Esophagus (tissue), 2 donors: ENCODE data around the gene CSF3. TPM values are rescaled to one million over a fixed set of nuclear protein-coding genes. Genes with fewer than 3 reads are reported as not detected.
A peak's percentile ranks its signal among the peaks of the same experiment; 100 is the strongest.

ENCODE experiments used
- H3K27ac ChIP-seq, 2 donors: one replicate each; pipeline ENCODE4 v1.5.1; 2013; ENCODE audit warnings: low read depth in 2 of 2, mild to moderate bottlenecking in 2 of 2, inconsistent platforms in 1 of 2, low read length in 1 of 2, moderate library complexity in 1 of 2
- H3K27me3 ChIP-seq, 2 donors: one replicate each; pipeline ENCODE4 v1.6.1; 2013; ENCODE audit warnings: low read length in 2 of 2, control low read depth in 1 of 2, mild to moderate bottlenecking in 1 of 2; ENCODE audit not compliant: insufficient read depth in 2 of 2, control insufficient read depth in 1 of 2
- H3K36me3 ChIP-seq, 2 donors: one replicate each; pipeline ENCODE4 v1.6.1; 2013; ENCODE audit warnings: low read length in 1 of 2; ENCODE audit not compliant: control insufficient read depth in 2 of 2, insufficient read depth in 2 of 2
- H3K4me1 ChIP-seq, 2 donors: one replicate each; pipeline ENCODE4 v1.6.1; 2013; ENCODE audit warnings: low read length in 1 of 2; ENCODE audit not compliant: control insufficient read depth in 2 of 2, insufficient read depth in 2 of 2
- H3K4me3 ChIP-seq, 2 donors: one replicate each; pipeline ENCODE4 v1.5.1; 2013; ENCODE audit warnings: low read length in 2 of 2, mild to moderate bottlenecking in 2 of 2, low read depth in 1 of 2, moderate library complexity in 1 of 2
- H3K9me3 ChIP-seq, 2 donors: one replicate each; pipeline ENCODE4 v1.6.1; 2013; ENCODE audit warnings: mild to moderate bottlenecking in 2 of 2, low read depth in 1 of 2, low read length in 1 of 2, moderate library complexity in 1 of 2; ENCODE audit not compliant: control insufficient read depth in 2 of 2, insufficient read depth in 1 of 2
- WGBS, 2 donors: extraction: QIAGEN DNeasy Blood & Tissue Kit; methylation state at CpG; one replicate each; pipeline ENCODE4 v1.1.7; 2013; 5-methylcytosine and 5-hydroxymethylcytosine counted together
- polyA plus RNA-seq, 2 donors: library from polyadenylated mRNA; stranded (reverse); fragments of 200-250 nt; gene quantifications; one replicate each; pipeline ENCODE4 v1.2.3, GENCODE V29; 2013
- donor health status: healthy with polysubstance abuse.
- donor health status: Bipolar disorder and iron deficiency.

Gene CSF3
- polyA plus RNA-seq, 2 donors: 0.26 to 0.29 TPM

GRCh38 chr17:40058186-40058784 lies 43.0 kb downstream of the CSF3 start:
- no peaks in the 10 kb centered on the region for H3K27me3 ChIP-seq
- 33 to 40% methylated on average over 8 of the region's 8 CpGs for WGBS, 2 donors
- H3K4me1 ChIP-seq: peaks cover 0 to 9% of the 10 kb centered on the region in 2 donors

GRCh38 chr17:40058865-40059264 lies 43.6 kb downstream of the CSF3 start:
- Histone ChIP-seq H3K36me3 (no peaks in the 10 kb centered on the region), H3K27ac (peak overlapping the region in 1 of 2 donors; percentile 63), H3K9me3 (peaks cover 0 to 2% of the 10 kb centered on the region in 2 donors), H3K27me3 (no peaks in the 10 kb centered on the region), H3K4me3 (no peak overlapping the region), H3K4me1 (peaks cover 3 to 13% of the 10 kb centered on the region in 2 donors)
- WGBS, 2 donors: 95 to 100% methylated on average over 1 of the region's 1 CpG

More at GRCh38 chr17:40058186-40058784, 43.0 kb downstream of the CSF3 start:
- Histone ChIP-seq H3K9me3 (peaks cover 0 to 2% of the 10 kb centered on the region in 2 donors), H3K27ac (peak overlapping the region; percentile 63 to 75), H3K36me3 (no peaks in the 10 kb centered on the region), H3K4me3 (no peak overlapping the region)

GRCh38 chr17:40059729-40060475 lies 44.7 kb downstream of the CSF3 start:
- Histone ChIP-seq H3K27me3 (no peaks in the 10 kb centered on the region), H3K9me3 (peaks cover 0 to 2% of the 10 kb centered on the region in 2 donors), H3K4me1 (peaks cover 8 to 20% of the 10 kb centered on the region in 2 donors), H3K27ac (no peak overlapping the region), H3K4me3 (no peak overlapping the region), H3K36me3 (no peaks in the 10 kb centered on the region)
- 65 to 70% methylated on average over 8 of the region's 8 CpGs for WGBS, 2 donors

- H3K4me1 ChIP-seq: peaks cover 15 to 20% of the 10 kb centered on the region in 2 donors
- H3K36me3 ChIP-seq: no peaks in the 10 kb centered on the region
- H3K9me3 ChIP-seq: peaks cover 0 to 2% of the 10 kb centered on the region in 2 donors
- H3K27ac ChIP-seq: peak overlapping the region in 1 of 2 donors; percentile 47
- 75 to 79% methylated on average over 11 of the region's 11 CpGs for WGBS, 2 donors
- no peak overlapping the region for H3K4me3 ChIP-seq
- H3K27me3 ChIP-seq: no peaks in the 10 kb centered on the region
These were observed 45.8 kb downstream of the CSF3 start for GRCh38 chr17:40060887-40061608.

- peak overlapping the region in 1 of 2 donors; percentile 47 for H3K27ac ChIP-seq
- no peak overlapping the region for H3K4me3 ChIP-seq
- WGBS, 2 donors: 47 to 50% methylated on average over 10 of the region's 10 CpGs
- H3K27me3 ChIP-seq: no peaks in the 10 kb centered on the region
- no peaks in the 10 kb centered on the region for H3K36me3 ChIP-seq
- peaks cover 0 to 2% of the 10 kb centered on the region in 2 donors for H3K9me3 ChIP-seq
- peaks cover 17 to 20% of the 10 kb centered on the region in 2 donors for H3K4me1 ChIP-seq
These were observed 46.4 kb downstream of the CSF3 start for GRCh38 chr17:40061609-40062038.

- Histone ChIP-seq H3K9me3 (peaks cover 0 to 2% of the 10 kb centered on the region in 2 donors), H3K36me3 (no peaks in the 10 kb centered on the region), H3K27me3 (no peaks in the 10 kb centered on the region), H3K4me3 (peak within 1 kb of the TSS; percentile 57 to 90), H3K4me1 (peaks cover 17 to 20% of the 10 kb centered on the region in 2 donors), H3K27ac (peak within 1 kb of the TSS; percentile 65 to 87)
- WGBS, 2 donors: 1 to 3% methylated on average over 32 to 83 of the region's 83 CpGs
These were observed 47.3 kb downstream of the CSF3 start, which contains the start of gene THRA for GRCh38 chr17:40062329-40063186. TSS of gene THRA (plus strand) at chr17:40062965. CDS start at chr17:40074489, 11,524 bp downstream.

GRCh38 chr17:40063187-40063771 lies 48.0 kb downstream of the CSF3 start:
- Histone ChIP-seq H3K27ac (peak overlapping the region; percentile 65 to 87), H3K4me1 (peaks cover 17 to 24% of the 10 kb centered on the region in 2 donors), H3K9me3 (peaks cover 0 to 2% of the 10 kb centered on the region in 2 donors), H3K27me3 (no peaks in the 10 kb centered on the region), H3K4me3 (peak overlapping the region; percentile 57 to 90), H3K36me3 (no peaks in the 10 kb centered on the region)
- WGBS, 2 donors: 1% methylated on average over 34 to 42 of the region's 42 CpGs

GRCh38 chr17:40063901-40064531 lies 48.8 kb downstream of the CSF3 start:
- Histone ChIP-seq H3K27me3 (no peaks in the 10 kb centered on the region), H3K36me3 (no peaks in the 10 kb centered on the region), H3K4me3 (peak overlapping the region; percentile 57 to 90), H3K4me1 (peaks cover 17 to 29% of the 10 kb centered on the region in 2 donors), H3K27ac (peak overlapping the region; percentile 65 to 87), H3K9me3 (peaks cover 0 to 2% of the 10 kb centered on the region in 2 donors)
- WGBS, 2 donors: 17 to 21% methylated on average over 10 of the region's 10 CpGs
